SU-DHL-6 (cell line): ENCODE data around the gene SCAMP2.

Source experiments
- EZH2phosphoT487 ChIP-seq: fragments of 200-600 bp; sonication (generic), shearing (Covaris generic); conservative IDR thresholded peaks from 2 replicates; pipeline ENCODE4 v1.6.1; 2018; ENCODE audit warnings: mild to moderate bottlenecking, antibody characterized with exemption, low read length, moderate library complexity, mixed read lengths
- TF ChIP-seq, protein P1 (sequence below): fragments of 200-600 bp; sonication (generic); IDR thresholded peaks from one replicate; pipeline ENCODE4 v1.5.1; 2017; ENCODE audit warnings: antibody characterized with exemption, mild to moderate bottlenecking, low read length, moderate library complexity; ENCODE audit not compliant: insufficient read depth, poor library complexity, severe bottlenecking

DNA sequence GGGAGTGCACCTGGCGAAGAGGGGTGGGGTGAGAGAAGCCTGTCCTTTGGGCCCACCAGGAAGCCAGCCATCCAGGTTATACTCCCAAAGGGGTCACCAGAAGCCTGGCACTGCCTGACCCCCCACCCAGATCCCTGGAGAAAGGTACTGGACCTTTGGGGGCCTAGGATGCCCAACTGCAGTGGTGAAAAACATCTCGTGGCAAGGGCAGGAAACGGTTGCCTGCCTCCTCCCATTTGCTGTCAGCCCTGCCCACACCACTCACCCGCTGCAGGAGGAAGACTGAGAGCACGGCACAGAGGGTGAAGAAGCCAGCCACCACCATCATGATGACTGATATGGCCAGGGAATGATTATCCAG lies 28.0 kb downstream of the SCAMP2 start:
- TF ChIP-seq, protein P1, sequence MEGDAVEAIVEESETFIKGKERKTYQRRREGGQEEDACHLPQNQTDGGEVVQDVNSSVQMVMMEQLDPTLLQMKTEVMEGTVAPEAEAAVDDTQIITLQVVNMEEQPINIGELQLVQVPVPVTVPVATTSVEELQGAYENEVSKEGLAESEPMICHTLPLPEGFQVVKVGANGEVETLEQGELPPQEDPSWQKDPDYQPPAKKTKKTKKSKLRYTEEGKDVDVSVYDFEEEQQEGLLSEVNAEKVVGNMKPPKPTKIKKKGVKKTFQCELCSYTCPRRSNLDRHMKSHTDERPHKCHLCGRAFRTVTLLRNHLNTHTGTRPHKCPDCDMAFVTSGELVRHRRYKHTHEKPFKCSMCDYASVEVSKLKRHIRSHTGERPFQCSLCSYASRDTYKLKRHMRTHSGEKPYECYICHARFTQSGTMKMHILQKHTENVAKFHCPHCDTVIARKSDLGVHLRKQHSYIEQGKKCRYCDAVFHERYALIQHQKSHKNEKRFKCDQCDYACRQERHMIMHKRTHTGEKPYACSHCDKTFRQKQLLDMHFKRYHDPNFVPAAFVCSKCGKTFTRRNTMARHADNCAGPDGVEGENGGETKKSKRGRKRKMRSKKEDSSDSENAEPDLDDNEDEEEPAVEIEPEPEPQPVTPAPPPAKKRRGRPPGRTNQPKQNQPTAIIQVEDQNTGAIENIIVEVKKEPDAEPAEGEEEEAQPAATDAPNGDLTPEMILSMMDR: no peak
- TF ChIP-seq EZH2phosphoT487: no peak
